IPS-20b (cell line): ENCODE measurements around the gene PCSK1.

Experiments
- H3K27ac ChIP-seq: one replicate; pipeline ENCODE4 v1.5.1; 2013; ENCODE audit warnings: low read length
- H3K27me3 ChIP-seq: 2 replicates; pipeline ENCODE4 v1.6.1; 2013; ENCODE audit warnings: mild to moderate bottlenecking, low read length, inconsistent platforms; ENCODE audit not compliant: insufficient read depth
- H3K36me3 ChIP-seq: 2 replicates; pipeline ENCODE4 v1.6.1; 2013; ENCODE audit warnings: low read depth, mild to moderate bottlenecking, inconsistent platforms, low read length, moderate library complexity; ENCODE audit not compliant: insufficient read depth
- H3K4me1 ChIP-seq: 2 replicates; pipeline ENCODE4 v1.6.1; 2013; ENCODE audit warnings: mild to moderate bottlenecking, control low read depth, inconsistent platforms, low read length, moderate library complexity; ENCODE audit not compliant: insufficient read depth
- H3K4me3 ChIP-seq: 2 replicates; pipeline ENCODE4 v1.5.1; 2013; ENCODE audit warnings: mild to moderate bottlenecking, low read length, inconsistent platforms
- H3K9ac ChIP-seq: 2 replicates; pipeline ENCODE4 v1.6.1; 2013; ENCODE audit warnings: low read depth, mild to moderate bottlenecking, inconsistent platforms, low read length, moderate library complexity
- H3K9me3 ChIP-seq: 2 replicates; pipeline ENCODE4 v1.6.1; 2013; ENCODE audit warnings: mild to moderate bottlenecking, low read depth, low read length, inconsistent platforms; ENCODE audit not compliant: insufficient read depth

Gene PCSK1

DNA sequence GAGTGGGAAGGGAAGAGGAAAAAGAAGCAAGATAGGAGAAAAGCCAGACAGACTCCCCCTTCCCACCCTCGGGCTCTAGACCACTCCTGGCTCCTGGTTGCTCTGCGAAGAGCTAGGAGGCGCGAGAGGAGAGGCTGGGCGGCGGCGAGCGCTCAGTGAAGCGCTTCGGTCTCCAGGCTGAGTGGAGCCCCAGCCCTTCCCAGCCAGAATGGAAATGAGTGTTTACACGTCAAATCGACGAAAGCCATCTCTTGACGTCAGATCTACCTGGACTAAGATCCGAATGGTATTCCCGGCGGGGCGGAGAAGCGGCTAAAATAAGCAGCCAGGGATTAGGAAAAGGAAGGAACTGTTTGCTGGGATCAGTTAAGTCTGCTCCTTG, at the start of gene PCSK1:
Gene PCSK1 (minus strand): TSS at position 183 of the 382 bp plus-strand sequence. CDS start 206 bp downstream, outside the sequence.
- H3K36me3 ChIP-seq: no peaks in the 10 kb centered on the region
- H3K9ac ChIP-seq: peak within 1 kb of the TSS; percentile 32; the same call in 1 of the 2 replicates
- no peak within 1 kb of the TSS for H3K27ac ChIP-seq
- no peaks in the 10 kb centered on the region for H3K9me3 ChIP-seq
- H3K4me1 ChIP-seq: peaks cover 20% of the 10 kb centered on the region; the same call in 1 of the 2 replicates
- peaks cover 63% of the 10 kb centered on the region for H3K27me3 ChIP-seq
- H3K4me3 ChIP-seq: peak within 1 kb of the TSS; percentile 78

DNA sequence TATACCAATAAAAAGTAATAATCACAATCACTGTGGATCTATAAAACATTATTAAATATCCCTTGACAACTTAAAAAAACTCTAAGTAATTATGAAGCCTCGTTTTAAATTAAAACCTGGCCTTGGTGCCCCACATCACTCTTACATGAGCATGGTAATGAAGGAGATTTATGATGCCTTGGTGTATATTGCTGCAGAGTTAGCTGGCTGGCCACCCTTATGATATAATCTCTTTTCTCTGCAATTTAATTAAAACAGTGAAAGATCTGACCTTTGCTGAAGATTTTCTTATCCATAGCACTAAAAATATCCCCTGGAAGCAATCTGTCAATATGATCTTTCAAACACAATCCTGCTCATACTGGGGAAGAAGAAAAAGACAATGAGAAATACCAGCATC, 48.8 kb upstream of the PCSK1 start:
- H3K4me3 ChIP-seq: no peak overlapping the region
- H3K9ac ChIP-seq: no peak overlapping the region
- H3K27ac ChIP-seq: no peak overlapping the region
- no peaks in the 10 kb centered on the region for H3K9me3 ChIP-seq
- no peaks in the 10 kb centered on the region for H3K27me3 ChIP-seq
- H3K36me3 ChIP-seq: no peaks in the 10 kb centered on the region
- no peaks in the 10 kb centered on the region for H3K4me1 ChIP-seq

DNA sequence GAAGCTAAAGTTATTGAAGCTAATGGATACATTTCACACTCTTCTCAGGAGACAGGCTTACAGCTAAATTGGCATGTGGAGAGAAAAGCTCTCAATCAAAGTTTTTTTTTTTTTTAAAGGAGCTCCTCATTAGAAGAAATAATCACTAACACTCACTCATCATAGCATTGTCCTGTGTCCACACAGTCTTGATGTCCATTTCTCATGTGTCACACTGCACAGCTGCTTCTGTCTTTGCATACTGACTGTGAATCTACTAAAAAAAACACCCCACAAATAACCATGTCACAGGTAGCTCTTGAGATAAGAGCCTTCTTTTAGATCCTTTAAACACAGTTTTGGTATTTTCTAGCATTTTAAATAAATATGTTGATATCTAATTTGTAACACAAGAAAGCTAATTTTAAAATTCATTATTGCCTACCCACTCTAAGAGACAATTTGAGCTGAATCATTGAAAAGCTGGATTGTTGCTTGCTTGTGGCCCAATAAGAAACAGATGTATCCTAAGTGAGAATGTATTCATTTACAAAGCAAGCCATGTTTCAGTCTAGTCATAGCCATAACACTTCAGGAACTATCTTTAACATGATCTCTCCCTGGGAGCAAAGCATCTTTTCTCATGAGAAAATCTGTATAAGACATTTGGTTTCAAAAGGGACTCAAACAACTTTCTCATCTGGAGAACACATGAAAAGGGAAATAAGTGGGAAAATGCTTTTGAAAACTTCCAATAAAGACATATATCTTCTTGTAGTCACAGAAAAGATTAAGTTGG, 48.1 kb upstream of the PCSK1 start:
- no peaks in the 10 kb centered on the region for H3K27me3 ChIP-seq
- H3K9ac ChIP-seq: no peak overlapping the region
- H3K27ac ChIP-seq: no peak overlapping the region
- no peak overlapping the region for H3K4me3 ChIP-seq
- H3K9me3 ChIP-seq: no peaks in the 10 kb centered on the region
- H3K4me1 ChIP-seq: no peaks in the 10 kb centered on the region
- no peaks in the 10 kb centered on the region for H3K36me3 ChIP-seq

DNA sequence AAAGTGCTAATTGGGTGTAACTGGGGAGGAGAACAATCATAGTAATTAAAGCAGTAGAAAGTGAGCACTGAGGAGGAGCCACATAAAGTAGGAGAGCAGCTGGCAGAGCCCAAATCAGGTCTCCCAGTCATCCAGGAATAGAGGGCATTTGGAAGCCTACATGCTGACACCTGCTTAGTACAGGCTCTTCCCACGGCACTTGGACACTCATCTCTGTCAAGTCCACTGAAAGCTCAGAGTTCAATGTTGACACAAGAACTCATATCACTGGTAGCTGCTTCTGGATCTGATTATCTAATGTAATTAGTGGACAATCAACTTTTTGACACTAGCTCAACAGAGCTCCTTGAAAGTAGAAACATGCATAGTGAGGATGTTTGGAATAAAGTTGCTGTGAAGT, 45.9 kb upstream of the PCSK1 start:
- H3K4me3 ChIP-seq: no peak overlapping the region
- H3K27ac ChIP-seq: no peak overlapping the region
- H3K4me1 ChIP-seq: no peaks in the 10 kb centered on the region
- no peaks in the 10 kb centered on the region for H3K36me3 ChIP-seq
- no peaks in the 10 kb centered on the region for H3K9me3 ChIP-seq
- no peak overlapping the region for H3K9ac ChIP-seq
- H3K27me3 ChIP-seq: no peaks in the 10 kb centered on the region

DNA sequence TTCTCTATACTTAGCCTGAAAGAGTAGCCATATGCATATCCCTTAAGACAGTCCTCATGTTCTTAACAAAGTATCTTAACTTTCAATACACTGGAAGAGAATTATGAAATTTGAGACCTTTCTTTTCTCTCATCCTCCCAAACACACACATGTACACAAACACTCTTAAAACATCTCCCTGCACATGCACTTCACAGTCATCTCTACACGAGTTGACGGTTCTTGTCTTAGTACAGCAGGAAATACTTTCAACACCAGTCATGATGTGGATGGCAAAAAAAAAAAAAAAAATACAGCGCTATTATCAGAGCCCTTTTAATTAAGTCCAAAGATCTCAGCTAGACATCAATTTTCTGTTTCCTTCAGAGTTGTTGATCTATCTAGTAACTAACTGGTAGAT, 43.6 kb upstream of the PCSK1 start:
- no peaks in the 10 kb centered on the region for H3K36me3 ChIP-seq
- peaks cover 2% of the 10 kb centered on the region; the same call in 1 of the 2 replicates for H3K4me1 ChIP-seq
- H3K27me3 ChIP-seq: no peaks in the 10 kb centered on the region
- H3K27ac ChIP-seq: no peak overlapping the region
- no peak overlapping the region for H3K9ac ChIP-seq
- no peaks in the 10 kb centered on the region for H3K9me3 ChIP-seq
- H3K4me3 ChIP-seq: no peak overlapping the region

DNA sequence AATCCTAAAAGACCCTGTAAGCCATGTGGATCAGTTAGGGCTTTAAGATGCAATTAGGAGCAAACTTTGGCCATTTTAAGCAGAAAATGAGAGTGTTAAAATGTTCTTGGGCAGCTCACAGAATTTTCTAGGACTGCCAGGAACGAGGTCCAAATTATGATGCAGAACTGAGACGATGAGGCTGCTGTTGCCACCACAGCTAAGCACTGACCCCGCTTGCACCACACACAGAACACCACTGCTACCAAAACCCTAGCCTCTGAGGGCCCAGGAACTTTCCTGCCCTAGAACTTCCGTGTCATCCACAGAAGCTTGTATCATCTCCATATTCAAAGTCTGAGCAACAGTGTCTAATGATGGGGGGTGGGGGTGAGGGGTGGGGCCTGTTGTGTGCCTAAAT, 41.0 kb upstream of the PCSK1 start:
- no peaks in the 10 kb centered on the region for H3K27me3 ChIP-seq
- peaks cover 12% of the 10 kb centered on the region; the same call in 1 of the 2 replicates for H3K4me1 ChIP-seq
- H3K36me3 ChIP-seq: no peaks in the 10 kb centered on the region
- no peaks in the 10 kb centered on the region for H3K9me3 ChIP-seq
- H3K27ac ChIP-seq: no peak overlapping the region
- H3K9ac ChIP-seq: no peak overlapping the region
- H3K4me3 ChIP-seq: no peak overlapping the region

DNA sequence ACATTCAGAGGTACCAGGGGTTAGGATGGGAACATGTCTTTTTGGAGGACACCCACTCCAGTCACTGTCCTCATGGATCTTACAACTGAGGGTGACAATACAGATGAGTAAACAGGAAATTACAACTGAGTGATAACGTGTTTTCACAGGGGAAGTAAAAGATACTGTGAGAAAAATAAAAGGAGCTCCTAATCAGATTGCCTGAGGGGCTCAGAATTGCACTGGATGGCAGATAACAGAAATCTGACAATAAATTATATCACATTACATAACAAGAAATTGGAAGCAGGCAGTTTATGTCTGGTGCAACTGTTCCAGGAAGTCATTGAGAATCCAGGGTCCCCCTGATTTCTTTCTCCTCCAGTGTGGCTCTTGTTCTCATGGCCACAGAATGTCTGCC, 40.1 kb upstream of the PCSK1 start:
- no peaks in the 10 kb centered on the region for H3K36me3 ChIP-seq
- H3K27me3 ChIP-seq: no peaks in the 10 kb centered on the region
- no peak overlapping the region for H3K4me3 ChIP-seq
- no peak overlapping the region for H3K9ac ChIP-seq
- H3K4me1 ChIP-seq: peaks cover 12% of the 10 kb centered on the region; the same call in 1 of the 2 replicates
- no peak overlapping the region for H3K27ac ChIP-seq
- no peaks in the 10 kb centered on the region for H3K9me3 ChIP-seq

DNA sequence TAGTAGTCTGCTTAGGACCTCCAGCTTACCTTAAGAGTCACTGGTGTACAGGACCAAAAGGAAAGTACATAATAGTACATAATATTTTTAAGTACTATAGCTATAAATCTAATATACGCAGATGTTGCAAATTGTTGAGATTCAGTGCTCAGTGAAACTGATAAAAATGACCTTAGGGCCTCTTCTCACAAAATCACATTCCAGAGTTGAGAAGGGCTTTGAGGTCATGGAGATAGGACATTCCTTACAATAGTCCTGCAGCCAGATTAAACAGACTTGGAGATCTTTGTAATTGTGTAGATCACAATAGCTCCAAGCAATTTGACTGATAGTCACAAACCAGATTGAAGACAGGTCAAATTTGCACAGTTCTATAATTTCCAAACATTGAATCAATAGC, 37.7 kb upstream of the PCSK1 start:
- Histone ChIP-seq H3K4me1 (peaks cover 12% of the 10 kb centered on the region; the same call in 1 of the 2 replicates), H3K9ac (no peak overlapping the region), H3K4me3 (no peak overlapping the region), H3K27ac (no peak overlapping the region), H3K36me3 (no peaks in the 10 kb centered on the region), H3K27me3 (no peaks in the 10 kb centered on the region), H3K9me3 (no peaks in the 10 kb centered on the region)

DNA sequence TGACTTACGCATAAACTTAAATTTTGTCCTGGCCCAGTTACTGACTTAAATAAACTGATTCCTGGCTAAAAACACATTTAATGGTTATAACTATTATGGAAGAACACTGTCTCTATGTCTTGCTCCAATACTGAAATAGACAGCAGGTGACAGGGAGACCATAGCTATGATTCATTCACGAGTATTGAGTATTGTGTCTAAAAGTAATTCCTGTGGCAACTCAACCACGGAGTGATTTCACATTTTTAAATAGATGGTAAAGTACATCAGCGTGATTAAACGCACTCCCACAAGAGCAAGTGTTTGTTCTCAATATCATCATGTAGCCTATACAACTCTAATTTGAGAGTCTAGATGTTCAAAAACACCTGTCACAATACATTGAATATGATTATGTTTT, 35.9 kb upstream of the PCSK1 start:
- Histone ChIP-seq H3K27me3 (no peaks in the 10 kb centered on the region), H3K36me3 (no peaks in the 10 kb centered on the region), H3K4me1 (peaks cover 12% of the 10 kb centered on the region; the same call in 1 of the 2 replicates), H3K4me3 (no peak overlapping the region), H3K27ac (no peak overlapping the region), H3K9me3 (no peaks in the 10 kb centered on the region), H3K9ac (no peak overlapping the region)

DNA sequence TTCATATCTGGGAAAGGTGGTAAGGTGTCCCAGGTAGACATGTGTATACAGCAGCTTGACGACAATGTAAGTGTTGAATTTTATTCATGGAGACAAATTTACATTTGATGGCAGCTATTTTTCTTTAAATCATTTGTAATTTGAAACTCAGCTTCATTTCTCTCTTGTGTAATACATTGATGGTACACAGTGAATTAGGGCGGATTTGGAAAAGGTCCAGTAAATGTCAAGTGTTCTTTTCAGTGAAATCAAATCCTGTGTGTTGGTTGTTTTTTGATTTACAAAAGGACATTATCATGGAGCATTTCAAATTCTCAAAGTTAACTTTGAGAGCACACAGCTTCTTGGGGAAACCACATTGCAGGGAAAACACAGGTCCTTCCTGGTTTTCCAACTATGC, 30.0 kb upstream of the PCSK1 start:
- Histone ChIP-seq H3K9me3 (no peaks in the 10 kb centered on the region), H3K27me3 (no peaks in the 10 kb centered on the region), H3K9ac (no peak overlapping the region), H3K27ac (no peak overlapping the region), H3K4me3 (no peak overlapping the region), H3K4me1 (no peaks in the 10 kb centered on the region), H3K36me3 (no peaks in the 10 kb centered on the region)

DNA sequence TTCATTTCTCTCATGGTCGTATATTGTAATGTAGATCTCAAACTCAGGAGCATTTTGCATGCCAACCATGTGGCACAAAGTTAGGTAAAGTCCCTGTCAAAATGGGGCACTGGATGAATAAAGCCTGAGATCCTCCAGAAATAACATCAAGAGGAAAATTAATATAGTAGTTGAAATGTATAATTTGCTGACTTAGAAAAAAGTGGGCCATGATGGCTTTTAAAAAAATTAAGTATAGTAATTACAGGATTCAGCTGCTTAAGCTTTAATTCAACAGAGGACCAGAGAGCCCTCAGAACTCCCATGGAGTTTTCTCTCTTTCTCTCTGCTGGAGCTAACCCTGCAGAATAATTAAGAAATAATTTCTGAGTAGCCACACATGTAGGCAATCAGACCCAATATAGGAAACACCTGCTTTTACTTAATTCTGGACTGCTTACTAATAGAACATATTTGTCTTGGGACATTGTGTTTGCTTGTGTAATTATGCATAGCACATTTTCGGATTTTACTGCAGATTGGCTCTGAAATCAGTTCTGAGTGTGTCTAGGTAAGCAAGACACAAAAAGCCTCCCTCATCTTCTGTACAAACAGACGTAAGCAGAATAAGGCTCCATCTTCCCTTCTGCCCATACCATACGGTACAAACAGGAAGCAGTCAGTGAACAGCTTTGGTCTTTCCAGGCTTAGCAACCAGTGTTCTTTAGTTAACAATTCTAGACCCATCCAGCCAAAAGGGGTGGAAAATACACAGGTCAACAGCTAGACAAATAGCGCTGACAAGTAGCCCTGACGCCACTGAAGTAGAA, 26.5 kb upstream of the PCSK1 start:
- no peak overlapping the region for H3K9ac ChIP-seq
- H3K9me3 ChIP-seq: no peaks in the 10 kb centered on the region
- H3K36me3 ChIP-seq: no peaks in the 10 kb centered on the region
- H3K27me3 ChIP-seq: no peaks in the 10 kb centered on the region
- H3K4me1 ChIP-seq: no peaks in the 10 kb centered on the region
- no peak overlapping the region for H3K27ac ChIP-seq
- no peak overlapping the region for H3K4me3 ChIP-seq

DNA sequence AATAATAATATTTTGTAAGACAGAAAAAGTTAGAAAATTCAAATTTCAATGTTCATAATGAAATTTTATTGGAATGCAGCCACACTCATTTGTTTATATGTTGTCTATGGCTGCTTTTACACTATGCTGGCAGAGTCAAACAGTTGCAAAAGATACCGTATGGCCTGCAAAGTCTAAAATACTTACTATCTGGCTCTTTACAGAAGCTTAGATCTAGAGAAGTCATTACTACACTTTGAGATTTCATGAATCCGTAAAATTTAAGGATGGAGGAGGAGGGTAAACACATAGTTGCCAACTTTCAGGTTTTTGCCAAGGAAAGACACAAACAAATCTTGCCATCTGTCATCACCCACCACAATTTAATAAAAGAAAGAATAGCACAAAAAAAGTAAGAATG, 25.1 kb upstream of the PCSK1 start:
- Histone ChIP-seq H3K4me1 (no peaks in the 10 kb centered on the region), H3K27me3 (no peaks in the 10 kb centered on the region), H3K4me3 (no peak overlapping the region), H3K9ac (no peak overlapping the region), H3K27ac (no peak overlapping the region), H3K36me3 (no peaks in the 10 kb centered on the region), H3K9me3 (no peaks in the 10 kb centered on the region)
